ENCODE results near the gene COX6A2.

COX6A2 gene

GRCh38 chr16:31413381-31413780 is 14.8 kb downstream of the COX6A2 start:
- no peak for DNase-seq (ENCODE audit: extremely low spot score, insufficient read length, low read depth)
- no peak for FAIRE-seq

- FAIRE-seq: no peak
Observed at GRCh38 chr16:31412750-31413149, 15.4 kb downstream of the COX6A2 start.

GRCh38 chr16:31411024-31411844 is 16.9 kb downstream of the COX6A2 start:
- FAIRE-seq (no peak), DNase-seq (ENCODE audit: extremely low spot score, insufficient read length, low read depth) (no peak)

More at GRCh38 chr16:31412750-31413149, 15.4 kb downstream of the COX6A2 start:
- no peak for DNase-seq (ENCODE audit: extremely low spot score, insufficient read length, low read depth)

GRCh38 chr16:31410082-31410481 is 18.1 kb downstream of the COX6A2 start:
- DNase-seq (ENCODE audit: extremely low spot score, insufficient read length, low read depth) (no peak), FAIRE-seq (no peak)

- no peak for DNase-seq (ENCODE audit: extremely low spot score, insufficient read length, low read depth)
- FAIRE-seq: no peak
Observed at GRCh38 chr16:31409433-31409832, 18.7 kb downstream of the COX6A2 start.

GRCh38 chr16:31407406-31407805 is 20.8 kb downstream of the COX6A2 start:
- FAIRE-seq: no peak
- DNase-seq (ENCODE audit: extremely low spot score, insufficient read length, low read depth): no peak

- DNase-seq (ENCODE audit: extremely low spot score, insufficient read length, low read depth): no peak
- FAIRE-seq: no peak
Observed at GRCh38 chr16:31404353-31405064, 23.7 kb downstream of the COX6A2 start.

GRCh38 chr16:31403590-31404352 is 24.4 kb downstream of the COX6A2 start:
- FAIRE-seq (no peak), DNase-seq (ENCODE audit: extremely low spot score, insufficient read length, low read depth) (no peak)

GRCh38 chr16:31402687-31403086 is 25.5 kb downstream of the COX6A2 start:
- no peak for DNase-seq (ENCODE audit: extremely low spot score, insufficient read length, low read depth)
- no peak for FAIRE-seq

- DNase-seq (ENCODE audit: extremely low spot score, insufficient read length, low read depth): no peak
- FAIRE-seq: no peak
Observed at GRCh38 chr16:31401436-31401835, 26.7 kb downstream of the COX6A2 start.

GRCh38 chr16:31400191-31400590 is 28.0 kb downstream of the COX6A2 start:
- FAIRE-seq (no peak), DNase-seq (ENCODE audit: extremely low spot score, insufficient read length, low read depth) (no peak)

- DNase-seq (ENCODE audit: extremely low spot score, insufficient read length, low read depth) (no peak), FAIRE-seq (no peak)
Observed at GRCh38 chr16:31397701-31398100, 30.5 kb downstream of the COX6A2 start.

GRCh38 chr16:31397096-31397660 is 31.0 kb downstream of the COX6A2 start:
- DNase-seq (ENCODE audit: extremely low spot score, insufficient read length, low read depth): no peak
- FAIRE-seq: no peak

- FAIRE-seq (no peak), DNase-seq (ENCODE audit: extremely low spot score, insufficient read length, low read depth) (no peak)
Observed at GRCh38 chr16:31395647-31396046, 32.5 kb downstream of the COX6A2 start.

- FAIRE-seq (no peak), DNase-seq (ENCODE audit: extremely low spot score, insufficient read length, low read depth) (no peak)
Observed at GRCh38 chr16:31393056-31393455, 35.1 kb downstream of the COX6A2 start, which contains the start of gene ITGAD. ITGAD (plus strand) TSS chr16:31393335; CDS start chr16:31393361, 26 bp downstream.

GRCh38 chr16:31390504-31391041 is 37.6 kb downstream of the COX6A2 start:
- FAIRE-seq: no peak
- no peak for DNase-seq (ENCODE audit: extremely low spot score, insufficient read length, low read depth)

GRCh38 chr16:31388535-31388934 is 39.6 kb downstream of the COX6A2 start:
- FAIRE-seq (no peak), DNase-seq (ENCODE audit: extremely low spot score, insufficient read length, low read depth) (no peak)

- DNase-seq (ENCODE audit: extremely low spot score, insufficient read length, low read depth) (no peak), FAIRE-seq (no peak)
Observed at GRCh38 chr16:31386157-31386984, 41.8 kb downstream of the COX6A2 start.

GRCh38 chr16:31385680-31386079 is 42.5 kb downstream of the COX6A2 start:
- DNase-seq (ENCODE audit: extremely low spot score, insufficient read length, low read depth): no peak
- FAIRE-seq: no peak
